Suprapubic skin (tissue), 4 donors: ENCODE data around the gene THOC2. TPM values are rescaled to one million over a fixed set of nuclear protein-coding genes. Genes with fewer than 3 reads are reported as not detected.
"Not testable (repeated sequence)": the region's sequence is repeated elsewhere in the genome, so short reads cannot be mapped to it uniquely, and the experiment has no call there.

Experiments used
- DNase-seq, 2 donors: peaks; one replicate each; pipeline ENCODE4 v3.0.0-alpha.2; 2019; ENCODE audit warnings: low spot score in 2 of 2
- H3K27ac ChIP-seq: fragments of 200-600 bp; sonication (generic); one replicate; pipeline ENCODE4 v1.5.1; 2019
- H3K27me3 ChIP-seq: fragments of 200-600 bp; sonication (generic); one replicate; pipeline ENCODE4 v1.5.1; 2019
- H3K36me3 ChIP-seq: fragments of 200-600 bp; sonication (generic); one replicate; pipeline ENCODE4 v1.5.1; 2019
- H3K4me1 ChIP-seq: fragments of 200-600 bp; sonication (generic); one replicate; pipeline ENCODE4 v1.5.1; 2019
- H3K4me3 ChIP-seq: fragments of 200-600 bp; sonication (generic); one replicate; pipeline ENCODE4 v1.5.1; 2019; ENCODE audit warnings: mild to moderate bottlenecking
- H3K9me3 ChIP-seq: fragments of 200-600 bp; sonication (generic); one replicate; pipeline ENCODE4 v1.5.1; 2019
- EP300 ChIP-seq: sonication (generic); formaldehyde crosslinking; IDR thresholded peaks from one replicate; pipeline ENCODE4 v1.6.1; 2017; ENCODE audit warnings: antibody characterized with exemption
- POLR2A ChIP-seq, 2 donors: fragments of 450-650 bp; IDR thresholded peaks; one replicate each; pipeline ENCODE4 v1.6.1; 2017; ENCODE audit warnings: antibody characterized with exemption in 2 of 2, mild to moderate bottlenecking in 2 of 2, moderate library complexity in 2 of 2
- POLR2AphosphoS5 ChIP-seq, 3 donors: sonication (generic); formaldehyde crosslinking; IDR thresholded peaks; one replicate each; pipeline ENCODE4 v1.6.1; 2017; ENCODE audit warnings: antibody characterized with exemption in 3 of 3
- WGBS: methylation state at CpG from one replicate; pipeline ENCODE4 v1.1.5; 2018; 5-methylcytosine and 5-hydroxymethylcytosine counted together
- total RNA-seq, 4 donors: library from RNA; depleted of rRNA; stranded (reverse); fragments of >200 nt; gene quantifications; one replicate each; pipeline ENCODE4 v1.1.0, GENCODE V29; 2016
- TF ChIP-seq, protein P1 (sequence below), 2 donors: fragments of 200-600 bp in 1 of 2; fragments of 450-650 bp in 1 of 2; sonication (generic) in 1 of 2; IDR thresholded peaks; one replicate each; pipeline ENCODE4 v1.5.1; 2016 to 2019; ENCODE audit warnings: antibody characterized with exemption in 2 of 2, mild to moderate bottlenecking in 1 of 2, moderate library complexity in 1 of 2

THOC2 gene
- total RNA-seq, 4 donors from 2014 or later, result 61.6 to 184 (median 71.1) TPM

DNA sequence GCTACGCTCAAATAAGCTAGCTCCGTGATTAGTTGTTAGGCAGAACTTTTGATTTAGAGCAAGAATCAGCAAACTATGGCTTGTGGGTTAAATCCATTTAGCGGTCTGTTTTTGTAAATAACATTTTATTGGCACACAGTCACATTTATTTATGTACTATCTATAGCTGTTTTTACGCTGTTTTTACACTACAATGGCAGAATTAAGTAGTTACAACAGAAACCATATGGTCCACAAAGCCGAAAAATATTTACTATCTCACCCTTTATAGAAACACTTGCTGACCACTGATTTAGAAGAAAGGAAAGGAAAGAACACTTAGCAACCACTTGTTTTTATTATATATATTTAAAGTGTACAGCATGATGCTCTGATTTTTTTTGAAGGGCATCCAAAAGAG is 41.1 kb downstream of the THOC2 start:
- Histone ChIP-seq H3K27me3 (no peaks in the 10 kb centered on the region), H3K36me3 (peaks cover 2% of the 10 kb centered on the region), H3K4me1 (no peaks in the 10 kb centered on the region), H3K9me3 (no peaks in the 10 kb centered on the region), H3K4me3 (no peak overlapping the region), H3K27ac (no peak overlapping the region)
- 83% methylated on average over 5 of the region's 5 CpGs for WGBS
- no peak for DNase-seq
- TF ChIP-seq, protein P1, sequence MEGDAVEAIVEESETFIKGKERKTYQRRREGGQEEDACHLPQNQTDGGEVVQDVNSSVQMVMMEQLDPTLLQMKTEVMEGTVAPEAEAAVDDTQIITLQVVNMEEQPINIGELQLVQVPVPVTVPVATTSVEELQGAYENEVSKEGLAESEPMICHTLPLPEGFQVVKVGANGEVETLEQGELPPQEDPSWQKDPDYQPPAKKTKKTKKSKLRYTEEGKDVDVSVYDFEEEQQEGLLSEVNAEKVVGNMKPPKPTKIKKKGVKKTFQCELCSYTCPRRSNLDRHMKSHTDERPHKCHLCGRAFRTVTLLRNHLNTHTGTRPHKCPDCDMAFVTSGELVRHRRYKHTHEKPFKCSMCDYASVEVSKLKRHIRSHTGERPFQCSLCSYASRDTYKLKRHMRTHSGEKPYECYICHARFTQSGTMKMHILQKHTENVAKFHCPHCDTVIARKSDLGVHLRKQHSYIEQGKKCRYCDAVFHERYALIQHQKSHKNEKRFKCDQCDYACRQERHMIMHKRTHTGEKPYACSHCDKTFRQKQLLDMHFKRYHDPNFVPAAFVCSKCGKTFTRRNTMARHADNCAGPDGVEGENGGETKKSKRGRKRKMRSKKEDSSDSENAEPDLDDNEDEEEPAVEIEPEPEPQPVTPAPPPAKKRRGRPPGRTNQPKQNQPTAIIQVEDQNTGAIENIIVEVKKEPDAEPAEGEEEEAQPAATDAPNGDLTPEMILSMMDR (IDR thresholded peaks at IDR 0.05), result no peak
- TF ChIP-seq POLR2AphosphoS5 (IDR thresholded peaks at IDR 0.05) (no peak), EP300 (no peak), POLR2A (IDR thresholded peaks at IDR 0.05) (no peak)

DNA sequence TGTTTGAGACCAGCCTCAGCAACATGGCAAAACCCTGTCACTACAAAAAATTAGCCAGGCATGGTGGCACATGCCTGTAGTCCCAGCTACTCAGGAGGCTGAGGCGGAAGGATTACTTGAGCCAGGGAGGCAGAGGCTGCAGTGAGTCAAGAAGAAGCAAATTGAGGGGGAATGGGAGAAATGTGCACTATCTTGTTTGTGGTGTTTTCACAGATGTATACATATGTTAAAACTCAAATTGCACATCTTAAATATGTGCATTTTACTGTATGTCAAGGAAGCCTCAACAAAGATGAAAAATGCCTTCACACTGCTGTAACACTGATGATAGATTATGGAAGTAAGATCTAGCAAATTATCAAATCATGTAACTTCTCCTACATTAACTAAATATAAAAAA is 44.3 kb downstream of the THOC2 start:
- 100% methylated on average over 1 of the region's 1 CpG for WGBS
- no peak overlapping the region for H3K27ac ChIP-seq
- no peaks in the 10 kb centered on the region for H3K27me3 ChIP-seq
- no peak for DNase-seq
- no peaks in the 10 kb centered on the region for H3K36me3 ChIP-seq
- no peak for TF ChIP-seq EP300
- TF ChIP-seq POLR2A (IDR thresholded peaks at IDR 0.05), result no peak
- TF ChIP-seq, protein P1 (IDR thresholded peaks at IDR 0.05), result no peak
- no peak for TF ChIP-seq POLR2AphosphoS5 (IDR thresholded peaks at IDR 0.05)
- H3K4me1 ChIP-seq, result no peaks in the 10 kb centered on the region
- no peaks in the 10 kb centered on the region for H3K9me3 ChIP-seq
- no peak overlapping the region for H3K4me3 ChIP-seq

DNA sequence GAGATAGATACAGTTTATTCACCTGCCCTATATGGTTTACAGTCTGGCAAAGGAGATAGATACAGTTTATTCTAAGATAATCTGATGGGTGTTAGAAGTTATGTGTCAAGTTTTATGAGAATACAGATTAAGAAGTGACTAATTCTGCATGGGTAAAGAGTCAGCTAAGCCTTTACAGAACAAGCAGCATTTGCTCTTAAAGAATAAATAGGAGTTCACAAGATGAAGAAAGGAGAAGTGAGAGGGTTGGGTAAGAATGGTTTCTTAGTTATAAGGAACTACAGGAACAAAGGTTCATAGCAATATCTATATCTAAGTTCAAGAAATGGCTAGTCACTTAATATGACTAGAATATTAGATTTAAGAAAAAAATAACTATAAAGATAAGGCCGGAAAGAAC is 47.6 kb downstream of the THOC2 start:
- Histone ChIP-seq H3K4me3 (no peak overlapping the region), H3K27me3 (no peaks in the 10 kb centered on the region), H3K4me1 (no peaks in the 10 kb centered on the region), H3K27ac (no peak overlapping the region), H3K9me3 (no peaks in the 10 kb centered on the region), H3K36me3 (no peaks in the 10 kb centered on the region)
- no peak for DNase-seq
- TF ChIP-seq, protein P1 (IDR thresholded peaks at IDR 0.05), result no peak
- TF ChIP-seq POLR2A (IDR thresholded peaks at IDR 0.05) (no peak), POLR2AphosphoS5 (IDR thresholded peaks at IDR 0.05) (no peak), EP300 (no peak)
- 77% methylated on average over 1 of the region's 1 CpG for WGBS

DNA sequence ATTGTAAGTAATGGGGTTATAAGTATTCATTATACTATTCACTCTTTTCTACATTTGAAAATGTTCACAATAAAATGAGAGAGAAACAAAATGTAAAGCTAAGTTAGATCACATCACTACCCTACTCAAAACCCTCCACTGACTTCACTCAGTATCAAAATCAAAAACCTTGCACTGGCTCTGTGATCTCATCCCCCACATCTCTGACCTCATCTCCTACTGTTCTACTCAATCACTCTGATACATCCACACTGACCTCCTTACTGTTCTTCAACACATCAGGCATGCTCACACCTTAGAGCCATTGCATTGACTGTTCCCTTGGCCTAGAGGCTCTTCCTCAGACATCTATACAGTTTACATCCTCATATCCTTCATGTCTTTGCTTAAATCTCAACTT is 50.7 kb downstream of the THOC2 start:
- Histone ChIP-seq H3K27ac (no peak overlapping the region), H3K36me3 (no peaks in the 10 kb centered on the region), H3K4me1 (no peaks in the 10 kb centered on the region), H3K4me3 (no peak overlapping the region), H3K27me3 (no peaks in the 10 kb centered on the region), H3K9me3 (no peaks in the 10 kb centered on the region)
- DNase-seq, result no peak
- TF ChIP-seq EP300 (no peak), POLR2AphosphoS5 (IDR thresholded peaks at IDR 0.05) (no peak), POLR2A (IDR thresholded peaks at IDR 0.05) (no peak)

DNA sequence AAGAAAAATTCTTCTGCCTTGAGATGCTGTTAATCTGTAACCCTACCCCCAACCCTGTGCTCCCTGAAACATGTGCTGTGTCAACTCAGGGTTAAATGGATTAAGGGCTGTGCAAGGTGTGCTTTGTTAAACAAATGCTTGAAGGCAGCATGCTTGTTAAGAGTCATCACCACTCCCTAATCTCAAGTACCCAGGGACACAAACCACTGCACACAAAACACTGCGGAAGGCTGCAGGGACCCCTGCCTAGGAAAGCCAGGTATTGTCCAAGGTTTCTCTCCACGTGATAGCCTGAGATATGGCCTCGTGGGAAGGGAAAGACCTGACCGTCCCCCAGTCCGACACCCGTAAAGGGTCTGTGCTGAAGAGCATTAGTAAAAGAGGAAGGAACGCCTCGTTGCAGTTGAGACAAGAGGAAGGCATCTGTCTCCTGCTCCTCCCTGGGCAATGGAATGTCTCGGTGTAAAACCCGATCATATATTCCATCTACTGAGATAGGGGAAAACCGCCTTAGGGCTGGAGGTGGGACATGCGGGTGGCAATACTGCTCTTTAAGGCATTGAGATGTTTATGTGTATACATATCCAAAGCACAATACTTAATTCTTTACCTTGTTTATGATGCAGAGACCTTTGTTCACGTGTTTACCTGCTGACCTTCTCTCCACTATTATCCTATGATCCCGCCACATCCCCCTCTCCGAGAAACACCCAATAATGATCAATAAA is 53.0 kb downstream of the THOC2 start:
- H3K27ac ChIP-seq, H3K27me3 ChIP-seq, H3K4me3 ChIP-seq, H3K36me3 ChIP-seq, H3K9me3 ChIP-seq, H3K4me1 ChIP-seq, DNase-seq: not testable (repeated sequence)
- 87% methylated on average over 15 of the region's 15 CpGs for WGBS

DNA sequence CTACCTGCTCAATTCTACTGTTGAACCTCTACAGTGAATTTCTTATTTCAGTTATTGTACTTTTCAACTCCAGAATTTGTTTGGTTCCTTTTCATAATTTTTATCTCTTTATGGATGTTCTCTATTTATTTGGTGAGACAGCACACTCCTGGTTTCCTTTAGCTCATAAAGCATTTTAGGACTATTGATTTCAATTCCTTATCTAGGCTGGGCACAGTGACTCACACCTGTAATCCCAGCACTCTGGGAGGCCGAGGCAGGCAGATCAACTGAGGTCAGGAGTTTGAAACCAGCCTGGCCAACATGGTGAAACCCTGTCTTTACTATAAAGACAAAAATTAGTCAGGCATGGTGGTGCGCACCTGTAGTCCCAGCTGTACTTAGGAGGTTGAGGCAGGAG is 57.7 kb downstream of the THOC2 start:
- Histone ChIP-seq H3K4me1 (no peaks in the 10 kb centered on the region), H3K36me3 (peaks cover 10% of the 10 kb centered on the region), H3K9me3 (no peaks in the 10 kb centered on the region), H3K4me3 (no peak overlapping the region), H3K27me3 (no peaks in the 10 kb centered on the region), H3K27ac (no peak overlapping the region)
- WGBS, result 90% methylated on average over 2 of the region's 2 CpGs
- TF ChIP-seq, protein P1 (IDR thresholded peaks at IDR 0.05), result no peak
- TF ChIP-seq EP300, result no peak
- no peak for TF ChIP-seq POLR2AphosphoS5 (IDR thresholded peaks at IDR 0.05)
- DNase-seq, result no peak
